ENCODE results near the gene MUC20.
"Not testable (repeated sequence)": the region's sequence is repeated elsewhere in the genome, so short reads cannot be mapped to it uniquely, and the experiment has no call there.

GRCh38 chr3:195737782-195738181 lies 17.0 kb downstream of the MUC20 start:
- not testable (repeated sequence) for TF ChIP-seq POLR2A (IDR thresholded peaks at IDR 0.05; ENCODE audit: control extremely low read depth in 1 of 2, low read depth in 2 of 2, low read length in 2 of 2); E2F6 (IDR thresholded peaks at IDR 0.05); YY1 (IDR thresholded peaks at IDR 0.05; ENCODE audit: low read depth, low read length); MAFK (IDR thresholded peaks at IDR 0.05; ENCODE audit: low read depth, low read length); ATF2 (IDR thresholded peaks at IDR 0.05; ENCODE audit: low read length)

All from H1 (cell line).